Muscle layer of duodenum (tissue), 2 donors: ENCODE results near the gene L1CAM.
A peak's percentile ranks its signal among the peaks of the same experiment; 100 is the strongest.

Source experiments
- H3K27ac ChIP-seq: one replicate; pipeline ENCODE4 v1.7.0; 2013; ENCODE audit warnings: mild to moderate bottlenecking, low read length
- H3K27me3 ChIP-seq: one replicate; pipeline ENCODE4 v1.7.0; 2013; ENCODE audit warnings: low read depth, mild to moderate bottlenecking, control low read depth, low read length
- H3K36me3 ChIP-seq, 2 donors: one replicate each; pipeline ENCODE4 v1.7.0; 2013; ENCODE audit warnings: low read length in 2 of 2, control low read depth in 1 of 2, mild to moderate bottlenecking in 1 of 2; ENCODE audit not compliant: insufficient read depth in 2 of 2, control insufficient read depth in 1 of 2
- H3K4me1 ChIP-seq, 2 donors: one replicate each; pipeline ENCODE4 v1.7.0; 2013; ENCODE audit warnings: low read length in 2 of 2, mild to moderate bottlenecking in 2 of 2, control low read depth in 1 of 2, moderate library complexity in 1 of 2; ENCODE audit not compliant: insufficient read depth in 2 of 2, control insufficient read depth in 1 of 2
- H3K4me3 ChIP-seq, 2 donors: one replicate each; pipeline ENCODE4 v1.7.0; 2013; ENCODE audit warnings: low read length in 2 of 2, low read depth in 1 of 2, mild to moderate bottlenecking in 1 of 2
- H3K9me3 ChIP-seq, 2 donors: one replicate each; pipeline ENCODE4 v1.7.0; 2013; ENCODE audit warnings: low read length in 2 of 2, control low read depth in 1 of 2, mild to moderate bottlenecking in 1 of 2; ENCODE audit not compliant: control insufficient read depth in 1 of 2
- donor health status: healthy.

The L1CAM gene

DNA sequence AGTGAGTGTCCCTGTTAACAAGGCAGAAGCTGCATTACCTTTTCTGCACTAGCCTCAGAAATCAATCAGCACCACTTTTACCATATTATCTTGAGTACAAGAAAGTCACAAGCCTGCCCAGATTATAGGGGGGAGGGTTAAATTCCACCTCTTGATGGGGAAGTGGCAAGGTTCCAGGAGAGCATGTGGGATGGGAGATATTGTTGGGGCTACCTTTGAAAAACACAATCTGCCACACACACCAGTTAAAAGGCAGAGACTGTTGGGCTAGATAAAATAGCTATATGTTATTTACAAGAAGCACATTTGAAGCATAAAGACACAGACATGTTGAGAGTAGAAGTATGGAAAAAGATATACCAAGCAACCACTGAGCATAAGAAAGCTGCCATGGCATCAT lies 11.9 kb upstream of the L1CAM start:
- no peak overlapping the region for H3K27ac ChIP-seq
- no peaks in the 10 kb centered on the region for H3K27me3 ChIP-seq
- H3K9me3 ChIP-seq = no peaks in the 10 kb centered on the region

DNA sequence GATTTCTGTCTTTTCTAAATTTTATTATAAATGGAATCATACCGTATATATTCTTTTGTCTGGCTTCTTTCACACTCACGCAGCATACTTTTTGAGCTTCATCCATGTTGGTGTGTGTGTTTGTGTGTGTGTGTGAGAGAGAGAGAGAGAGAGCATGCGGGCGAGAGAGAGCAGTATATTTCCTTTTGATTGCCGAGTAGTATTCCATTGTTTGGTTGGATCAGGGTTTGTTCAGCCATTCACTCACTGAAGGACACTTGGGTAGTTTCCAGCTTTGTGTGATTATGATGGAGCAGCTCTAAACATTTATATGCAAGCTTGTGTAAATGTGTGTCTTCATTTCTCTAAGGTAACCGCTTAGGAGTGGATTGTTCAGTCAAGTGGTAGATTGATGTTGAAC lies 3.1 kb upstream of the L1CAM start:
- H3K36me3 ChIP-seq = no peaks in the 10 kb centered on the region
- peaks cover 0 to 3% of the 10 kb centered on the region in 2 donors for H3K4me1 ChIP-seq
- H3K27ac ChIP-seq = no peak overlapping the region
- H3K9me3 ChIP-seq = no peaks in the 10 kb centered on the region
- peaks cover 11% of the 10 kb centered on the region for H3K27me3 ChIP-seq
- H3K4me3 ChIP-seq = no peak overlapping the region

More for the DNA sequence above, 11.9 kb upstream of the L1CAM start:
- Histone ChIP-seq H3K36me3 (no peaks in the 10 kb centered on the region), H3K4me1 (peaks cover 0 to 16% of the 10 kb centered on the region in 2 donors), H3K4me3 (no peak overlapping the region)

GRCh38 chrX:153888344-153888743 lies 2.4 kb upstream of the L1CAM start:
- H3K36me3 ChIP-seq = no peaks in the 10 kb centered on the region
- H3K27ac ChIP-seq = no peak overlapping the region
- H3K4me1 ChIP-seq = peaks cover 0 to 3% of the 10 kb centered on the region in 2 donors
- no peaks in the 10 kb centered on the region for H3K9me3 ChIP-seq
- peaks cover 11% of the 10 kb centered on the region for H3K27me3 ChIP-seq
- no peak overlapping the region for H3K4me3 ChIP-seq

DNA sequence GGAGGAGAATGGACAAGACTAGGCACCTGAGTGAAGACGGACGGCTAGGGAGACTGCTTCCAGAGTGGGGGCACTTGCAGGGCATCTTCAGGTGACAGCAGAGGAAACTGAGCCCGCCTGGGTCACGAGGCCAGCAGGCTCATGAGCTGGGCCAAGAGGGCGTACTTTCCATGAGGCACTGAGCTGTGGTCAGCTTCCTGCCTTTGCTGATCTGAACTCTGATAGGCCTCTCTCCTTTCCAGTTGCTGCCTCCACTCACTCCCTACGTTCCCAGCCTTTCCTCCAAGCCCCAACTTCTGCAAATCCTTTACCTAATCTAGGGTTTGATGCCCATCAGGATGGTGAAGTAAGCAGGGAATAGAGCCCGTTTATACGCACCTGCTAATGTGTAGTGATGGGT lies 1.4 kb upstream of the L1CAM start:
- Histone ChIP-seq H3K4me1 (peaks cover 0 to 3% of the 10 kb centered on the region in 2 donors), H3K27me3 (peaks cover 11% of the 10 kb centered on the region), H3K4me3 (no peak overlapping the region)

GRCh38 chrX:153886915-153887314 lies 942 bp upstream of the L1CAM start:
- peaks cover 11% of the 10 kb centered on the region for H3K27me3 ChIP-seq
- H3K36me3 ChIP-seq = no peaks in the 10 kb centered on the region
- H3K9me3 ChIP-seq = no peaks in the 10 kb centered on the region
- peaks cover 0 to 3% of the 10 kb centered on the region in 2 donors for H3K4me1 ChIP-seq
- H3K27ac ChIP-seq = no peak overlapping the region
- H3K4me3 ChIP-seq = no peak overlapping the region

More for the DNA sequence above, 1.4 kb upstream of the L1CAM start:
- Histone ChIP-seq H3K9me3 (no peaks in the 10 kb centered on the region), H3K36me3 (no peaks in the 10 kb centered on the region), H3K27ac (no peak overlapping the region)

- Histone ChIP-seq H3K27ac (no peak overlapping the region), H3K27me3 (peaks cover 11% of the 10 kb centered on the region), H3K4me1 (peaks cover 0 to 3% of the 10 kb centered on the region in 2 donors), H3K9me3 (no peaks in the 10 kb centered on the region), H3K36me3 (no peaks in the 10 kb centered on the region), H3K4me3 (peak overlapping the region in 1 of 2 donors; percentile 28)
Observed at GRCh38 chrX:153885208-153885787, 675 bp downstream of the L1CAM start.

GRCh38 chrX:153884590-153884989 lies 1.4 kb downstream of the L1CAM start:
- H3K9me3 ChIP-seq = no peaks in the 10 kb centered on the region
- no peak overlapping the region for H3K4me3 ChIP-seq
- H3K4me1 ChIP-seq = peaks cover 0 to 3% of the 10 kb centered on the region in 2 donors
- H3K36me3 ChIP-seq = no peaks in the 10 kb centered on the region
- H3K27ac ChIP-seq = no peak overlapping the region
- H3K27me3 ChIP-seq = peaks cover 11% of the 10 kb centered on the region

DNA sequence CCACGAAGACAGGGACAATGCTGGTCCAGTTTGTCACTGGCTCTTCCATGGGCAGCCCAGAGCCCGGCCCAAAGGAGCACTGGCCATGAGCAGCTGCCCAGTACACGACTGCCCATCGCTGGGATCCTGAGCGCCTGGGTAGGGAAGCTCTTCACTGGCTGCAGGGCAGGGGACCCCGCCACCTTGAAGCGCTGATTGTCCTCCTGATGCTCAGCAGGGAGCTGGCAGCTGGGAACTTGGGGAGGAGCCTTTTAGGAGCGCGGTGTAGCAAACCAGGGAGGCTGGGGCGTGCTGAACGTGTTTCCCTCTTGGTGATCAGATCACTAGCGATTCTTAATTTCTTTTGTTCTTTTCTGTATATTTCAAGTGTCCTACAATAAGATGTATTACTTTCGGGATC lies 1.8 kb downstream of the L1CAM start:
- no peak overlapping the region for H3K27ac ChIP-seq
- no peaks in the 10 kb centered on the region for H3K36me3 ChIP-seq
- H3K9me3 ChIP-seq = no peaks in the 10 kb centered on the region
- peaks cover 11% of the 10 kb centered on the region for H3K27me3 ChIP-seq
- H3K4me1 ChIP-seq = peaks cover 0 to 3% of the 10 kb centered on the region in 2 donors
- no peak overlapping the region for H3K4me3 ChIP-seq

GRCh38 chrX:153883163-153883843 lies 2.7 kb downstream of the L1CAM start:
- H3K27ac ChIP-seq = no peak overlapping the region
- peaks cover 11% of the 10 kb centered on the region for H3K27me3 ChIP-seq
- H3K9me3 ChIP-seq = no peaks in the 10 kb centered on the region
- H3K4me3 ChIP-seq = no peak overlapping the region
- H3K36me3 ChIP-seq = no peaks in the 10 kb centered on the region
- peaks cover 0 to 3% of the 10 kb centered on the region in 2 donors for H3K4me1 ChIP-seq

- Histone ChIP-seq H3K9me3 (no peaks in the 10 kb centered on the region), H3K4me1 (peaks cover 0 to 3% of the 10 kb centered on the region in 2 donors), H3K27me3 (peaks cover 11% of the 10 kb centered on the region), H3K27ac (no peak overlapping the region), H3K4me3 (no peak overlapping the region), H3K36me3 (no peaks in the 10 kb centered on the region)
Observed at GRCh38 chrX:153882557-153882956, 3.4 kb downstream of the L1CAM start.

DNA sequence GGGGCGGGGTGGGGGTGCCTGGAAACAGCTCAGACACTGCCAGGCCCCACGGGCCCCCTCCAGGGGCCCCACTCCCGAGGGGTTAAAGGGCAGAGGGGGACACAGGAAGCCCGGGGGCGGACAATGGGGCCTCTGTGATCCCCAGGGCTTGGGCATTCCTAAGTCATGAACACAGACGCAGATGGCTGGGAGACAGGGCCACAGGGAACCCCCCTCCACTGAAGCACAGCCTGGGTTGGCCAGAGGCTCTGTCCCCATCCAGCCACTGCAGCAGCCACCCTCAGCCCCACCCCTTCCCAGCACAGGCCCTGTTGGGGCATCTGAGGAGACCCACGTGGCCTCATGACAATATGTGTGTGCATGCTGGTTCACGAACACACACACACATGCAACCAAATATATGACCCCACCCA lies 3.9 kb downstream of the L1CAM start:
- Histone ChIP-seq H3K36me3 (no peaks in the 10 kb centered on the region), H3K4me1 (peaks cover 0 to 3% of the 10 kb centered on the region in 2 donors), H3K9me3 (no peaks in the 10 kb centered on the region), H3K27ac (no peak overlapping the region), H3K4me3 (no peak overlapping the region), H3K27me3 (peaks cover 11% of the 10 kb centered on the region)
